NCI-H524 treated with DMSO at 0.1 percent for 48 hours (cell line): Measurements from ENCODE around the gene CEP128.
A peak's percentile ranks its signal among the peaks of the same experiment; 100 is the strongest.
"Not testable (repeated sequence)": the region's sequence is repeated elsewhere in the genome, so short reads cannot be mapped to it uniquely, and the experiment has no call there.

Experiments used
- DNase-seq: peaks from one replicate; lab custom pipeline; 2025; lab: John Stamatoyannopoulos, UW

The CEP128 gene

GRCh38 chr14:80953211-80953610 lies 11.7 kb upstream of the CEP128 start:
- not testable (repeated sequence) for DNase-seq

- no peak for DNase-seq
Measured at GRCh38 chr14:80951491-80951890, 10.0 kb upstream of the CEP128 start.

GRCh38 chr14:80948291-80948690 lies 6.8 kb upstream of the CEP128 start:
- no peak for DNase-seq

GRCh38 chr14:80946797-80947196 lies 5.3 kb upstream of the CEP128 start:
- DNase-seq: no peak

- DNase-seq: no peak
Measured at GRCh38 chr14:80946187-80946586, 4.6 kb upstream of the CEP128 start.

- DNase-seq: no peak
Measured at GRCh38 chr14:80944861-80945617, 3.5 kb upstream of the CEP128 start.

GRCh38 chr14:80942191-80942600 lies 658 bp upstream of the CEP128 start:
- no peak for DNase-seq

- no peak for DNase-seq
Measured at GRCh38 chr14:80940146-80940545, 1.4 kb downstream of the CEP128 start.

- DNase-seq: no peak
Measured at GRCh38 chr14:80933686-80934085, 7.9 kb downstream of the CEP128 start.

- DNase-seq: peak; percentile 89
Measured at GRCh38 chr14:80933282-80933681, 8.3 kb downstream of the CEP128 start.

GRCh38 chr14:80930836-80931389 lies 10.6 kb downstream of the CEP128 start:
- no peak for DNase-seq

GRCh38 chr14:80930095-80930494 lies 11.4 kb downstream of the CEP128 start:
- no peak for DNase-seq

- DNase-seq: no peak
Measured at GRCh38 chr14:80927083-80927989, 14.2 kb downstream of the CEP128 start.

- DNase-seq: no peak
Measured at GRCh38 chr14:80926397-80927082, 15.0 kb downstream of the CEP128 start.

- peak; percentile 35 for DNase-seq
Measured at GRCh38 chr14:80924365-80925103, 17.0 kb downstream of the CEP128 start.

GRCh38 chr14:80923368-80923767 lies 18.2 kb downstream of the CEP128 start:
- peak; percentile 99 for DNase-seq

- DNase-seq: no peak
Measured at GRCh38 chr14:80919622-80920021, 21.9 kb downstream of the CEP128 start.

- not testable (repeated sequence) for DNase-seq
Measured at GRCh38 chr14:80912013-80912412, 29.5 kb downstream of the CEP128 start.

GRCh38 chr14:80906946-80907345 lies 34.6 kb downstream of the CEP128 start:
- no peak for DNase-seq

- DNase-seq: no peak
Measured at GRCh38 chr14:80906336-80906735, 35.2 kb downstream of the CEP128 start.

- DNase-seq: no peak
Measured at GRCh38 chr14:80902608-80903007, 38.9 kb downstream of the CEP128 start.
